GM23248 (cell line): ENCODE results near the gene ATF6. TPM values are rescaled to one million over a fixed set of nuclear protein-coding genes. Genes with fewer than 3 reads are reported as not detected.

Experiments used
- DNase-seq: peaks from one replicate; pipeline ENCODE4 v3.0.0-alpha.2; 2015
- H2AFZ ChIP-seq: fragments of 200-600 bp; sonication (generic); 2 replicates; pipeline ENCODE4 v1.6.1; 2016; ENCODE audit warnings: antibody characterized with exemption
- H3F3A ChIP-seq: fragments of 200-600 bp; sonication (generic); 2 replicates; pipeline ENCODE4 v1.6.1; 2016; ENCODE audit warnings: mild to moderate bottlenecking, antibody characterized with exemption, mixed run types; ENCODE audit not compliant: insufficient read depth
- H3K27ac ChIP-seq: fragments of 200-600 bp; sonication (generic); 2 replicates; pipeline ENCODE4 v1.5.1; 2016; ENCODE audit warnings: mild to moderate bottlenecking
- H3K27me3 ChIP-seq: fragments of 200-600 bp; sonication (generic); replicated peaks from 2 replicates; pipeline ENCODE4 v1.6.1; 2016; ENCODE audit warnings: mild to moderate bottlenecking; ENCODE audit not compliant: insufficient read depth
- H3K36me3 ChIP-seq: fragments of 200-600 bp; sonication (generic); 2 replicates; pipeline ENCODE4 v1.6.1; 2016; ENCODE audit warnings: low read depth, mild to moderate bottlenecking
- H3K4me1 ChIP-seq: fragments of 200-600 bp; sonication (generic); 2 replicates; pipeline ENCODE4 v1.6.1; 2016; ENCODE audit warnings: mild to moderate bottlenecking; ENCODE audit not compliant: insufficient read depth
- H3K4me2 ChIP-seq: fragments of 200-600 bp; sonication (generic); one replicate; pipeline ENCODE4 v1.6.1; 2016; ENCODE audit warnings: mild to moderate bottlenecking; ENCODE audit not compliant: unreplicated experiment
- H3K4me3 ChIP-seq: fragments of 200-600 bp; sonication (generic); 2 replicates; pipeline ENCODE4 v1.5.1; 2016; ENCODE audit warnings: mild to moderate bottlenecking
- H3K79me2 ChIP-seq: fragments of 200-600 bp; sonication (generic); 2 replicates; pipeline ENCODE4 v1.6.1; 2016; ENCODE audit warnings: mild to moderate bottlenecking; ENCODE audit not compliant: insufficient read depth
- H3K9ac ChIP-seq: fragments of 200-600 bp; sonication (generic); 2 replicates; pipeline ENCODE4 v1.6.1; 2016; ENCODE audit warnings: mild to moderate bottlenecking
- H3K9me2 ChIP-seq: fragments of 200-600 bp; sonication (generic); 2 replicates; pipeline ENCODE4 v1.6.1; 2016; ENCODE audit warnings: mixed run types, mild to moderate bottlenecking, moderate library complexity; ENCODE audit not compliant: insufficient read depth
- H3K9me3 ChIP-seq: fragments of 200-600 bp; sonication (generic); one replicate; pipeline ENCODE4 v1.6.1; 2017; ENCODE audit warnings: low read depth
- H4K20me1 ChIP-seq: fragments of 200-600 bp; sonication (generic); 2 replicates; pipeline ENCODE4 v1.6.0; 2016; ENCODE audit not compliant: insufficient read depth
- EZH2 ChIP-seq: fragments of 200-600 bp; sonication (generic); IDR thresholded peaks from 2 replicates; pipeline ENCODE4 v1.6.1; 2018; ENCODE audit warnings: antibody characterized with exemption, mild to moderate bottlenecking; ENCODE audit not compliant: insufficient read depth, poor library complexity, severe bottlenecking
- EZH2phosphoT487 ChIP-seq: fragments of 200-600 bp; sonication (generic); IDR thresholded peaks from 2 replicates; pipeline ENCODE4 v1.6.1; 2018; ENCODE audit warnings: antibody characterized with exemption, moderate library complexity, mild to moderate bottlenecking, low read depth; ENCODE audit not compliant: insufficient read depth
- WGBS, 2 experiments: methylation state at CpG; one replicate each; pipeline ENCODE4 v1.1.6; 2015 to 2017; ENCODE audit warnings: low lambda C conversion rate in 2 of 2, low coverage in 1 of 2; ENCODE audit errors: missing lambda C conversion rate in 2 of 2; 5-methylcytosine and 5-hydroxymethylcytosine counted together
- in situ Hi-C: fragments of 300-500 bp; cut with MboI; formaldehyde crosslinking; loops from 2 replicates; pipeline ENCODE4 v1.15.0; 2020
- polyA plus RNA-seq: library from polyadenylated mRNA; unstranded; fragments of >200 nt; fragmentation: Nextera tagmentation; extraction: Ambion mirVana; gene quantifications from 2 replicates; pipeline ENCODE4 v1.2.1, GENCODE V29; 2016
- total RNA-seq: library from RNA; depleted of rRNA; stranded (reverse); fragments of >200 nt; shearing (Covaris generic); gene quantifications from 2 replicates; pipeline ENCODE4 v1.2.3, GENCODE V29; 2014

Gene ATF6
- total and polyA plus RNA-seq, 2 experiments from 2014 or later: 14.8 to 19.8 TPM

GRCh38 chr1:161817176-161817730 lies 51.1 kb downstream of the ATF6 start:
- no peaks in the 10 kb centered on the region for H3K9me3 ChIP-seq
- no peaks in the 10 kb centered on the region for H3K27me3 ChIP-seq
- no peak overlapping the region for H3K27ac ChIP-seq
- H3K36me3 ChIP-seq: peaks cover 2% of the 10 kb centered on the region; the same call in 1 of the 2 replicates
- H3K9me2 ChIP-seq: no peaks in the 10 kb centered on the region
- no peak overlapping the region for H3K9ac ChIP-seq
- DNase-seq: peak; percentile 49
- WGBS, 2 experiments: 25 to 27% methylated on average over 4 of the region's 4 CpGs
- H3F3A ChIP-seq: no peaks in the 10 kb centered on the region
- no peaks in the 10 kb centered on the region for H3K79me2 ChIP-seq
- H3K4me1 ChIP-seq: peaks cover 8% of the 10 kb centered on the region
- H4K20me1 ChIP-seq: no peaks in the 10 kb centered on the region
- no peak for TF ChIP-seq EZH2phosphoT487
- no peak for TF ChIP-seq EZH2
- 0 out of 2 replicates have a peak overlapping the region, but pooled peaks have one; percentile 8 for H3K4me3 ChIP-seq
- no peak overlapping the region for H2AFZ ChIP-seq
- in situ Hi-C loops: no loop called here
- H3K4me2 ChIP-seq: peak overlapping the region; percentile 39

GRCh38 chr1:161820914-161821313 lies 54.8 kb downstream of the ATF6 start:
- TF ChIP-seq EZH2phosphoT487: no peak
- TF ChIP-seq EZH2: no peak
- Histone ChIP-seq H3K9me2 (no peaks in the 10 kb centered on the region), H3K27me3 (no peaks in the 10 kb centered on the region), H4K20me1 (no peaks in the 10 kb centered on the region), H3K4me2 (no peak overlapping the region), H2AFZ (no peak overlapping the region), H3K9me3 (no peaks in the 10 kb centered on the region), H3F3A (no peaks in the 10 kb centered on the region), H3K4me3 (no peak overlapping the region), H3K27ac (no peak overlapping the region), H3K79me2 (no peaks in the 10 kb centered on the region), H3K36me3 (peaks cover 2% of the 10 kb centered on the region; the same call in 1 of the 2 replicates), H3K4me1 (peaks cover 8% of the 10 kb centered on the region), H3K9ac (no peak overlapping the region)
- DNase-seq: no peak
- in situ Hi-C loops: no loop called here
- 91 to 97% methylated on average over 5 of the region's 5 CpGs for WGBS, 2 experiments

GRCh38 chr1:161824618-161825017 lies 58.5 kb downstream of the ATF6 start:
- no peak overlapping the region for H3K4me2 ChIP-seq
- WGBS, 2 experiments: 100% methylated on average over 1 of the region's 1 CpG
- no peak for DNase-seq
- H3F3A ChIP-seq: no peaks in the 10 kb centered on the region
- no peaks in the 10 kb centered on the region for H3K9me2 ChIP-seq
- H3K4me1 ChIP-seq: no peaks in the 10 kb centered on the region
- no peaks in the 10 kb centered on the region for H4K20me1 ChIP-seq
- peaks cover 2% of the 10 kb centered on the region; the same call in 1 of the 2 replicates for H3K36me3 ChIP-seq
- H3K9ac ChIP-seq: no peak overlapping the region
- no peak overlapping the region for H3K27ac ChIP-seq
- H3K27me3 ChIP-seq: no peaks in the 10 kb centered on the region
- no peaks in the 10 kb centered on the region for H3K79me2 ChIP-seq
- no peak overlapping the region for H3K4me3 ChIP-seq
- no peaks in the 10 kb centered on the region for H3K9me3 ChIP-seq
- H2AFZ ChIP-seq: no peak overlapping the region
- TF ChIP-seq EZH2phosphoT487: no peak
- TF ChIP-seq EZH2: no peak
- in situ Hi-C loops: no loop called here

GRCh38 chr1:161825831-161826230 lies 59.7 kb downstream of the ATF6 start:
- in situ Hi-C loops: no loop called here
- H3K27ac ChIP-seq: no peak overlapping the region
- H3K36me3 ChIP-seq: peaks cover 2% of the 10 kb centered on the region; the same call in 1 of the 2 replicates
- no peak overlapping the region for H3K9ac ChIP-seq
- H3K27me3 ChIP-seq: no peaks in the 10 kb centered on the region
- H3K79me2 ChIP-seq: no peaks in the 10 kb centered on the region
- TF ChIP-seq EZH2phosphoT487 (no peak), EZH2 (no peak)
- H3K9me3 ChIP-seq: no peaks in the 10 kb centered on the region
- DNase-seq: no peak
- no peaks in the 10 kb centered on the region for H4K20me1 ChIP-seq
- no peaks in the 10 kb centered on the region for H3F3A ChIP-seq
- H3K4me2 ChIP-seq: no peak overlapping the region
- no peaks in the 10 kb centered on the region for H3K4me1 ChIP-seq
- no peaks in the 10 kb centered on the region for H3K9me2 ChIP-seq
- no peak overlapping the region for H3K4me3 ChIP-seq
- 96% methylated on average over 4 of the region's 4 CpGs for WGBS, 2 experiments
- H2AFZ ChIP-seq: no peak overlapping the region

- Histone ChIP-seq H2AFZ (no peak overlapping the region), H3K9me2 (no peaks in the 10 kb centered on the region), H4K20me1 (no peaks in the 10 kb centered on the region), H3K27me3 (no peaks in the 10 kb centered on the region), H3K4me1 (no peaks in the 10 kb centered on the region), H3F3A (no peaks in the 10 kb centered on the region), H3K36me3 (0 out of 2 replicates have a peak, but pooled peaks cover 2% of the 10 kb centered on the region), H3K4me2 (no peak overlapping the region), H3K4me3 (no peak overlapping the region), H3K79me2 (no peaks in the 10 kb centered on the region), H3K9me3 (no peaks in the 10 kb centered on the region), H3K27ac (no peak overlapping the region), H3K9ac (no peak overlapping the region)
- WGBS, 2 experiments: 98% methylated on average over 2 of the region's 2 CpGs
- no peak for DNase-seq
- TF ChIP-seq EZH2phosphoT487 (no peak), EZH2 (no peak)
- in situ Hi-C loops: no loop called here
Measured at GRCh38 chr1:161826478-161826877, 60.4 kb downstream of the ATF6 start.
